HEK293 (cell line): Measurements from ENCODE around the gene DDI1.

Source experiments
- CTCF ChIA-PET: fragments of 350-600 bp; formaldehyde crosslinking; extraction: SDS; loops from one replicate; lab custom pipeline; 2021; ENCODE audit warnings: antibody characterized with exemption; lab: Yijun Ruan, JAX
- POLR2A ChIA-PET: fragments of 300-600 bp; formaldehyde crosslinking; extraction: SDS; loops from one replicate; lab custom pipeline; 2020; ENCODE audit warnings: antibody characterized with exemption, inconsistent platforms; lab: Yijun Ruan, JAX
- H3K27ac ChIP-seq: fragments of 200-500 bp; sonication (Bioruptor generic); 2 replicates; pipeline ENCODE4 v1.5.1; 2014; ENCODE audit warnings: low read depth, low read length, control low read depth, inconsistent platforms; ENCODE audit errors: extremely low read depth
- H3K36me3 ChIP-seq, 2 experiments: fragments of 200-500 bp in 1 of 2; sonication (Bioruptor generic) in 1 of 2; 1 replicate in 1 of 2; 2 replicates in 1 of 2; pipeline ENCODE4 v1.5.1; 2014 to 2017; ENCODE audit warnings: inconsistent platforms in 2 of 2, low read length in 2 of 2; ENCODE audit not compliant: control insufficient read depth in 2 of 2, insufficient read depth in 1 of 2
- H3K4me1 ChIP-seq: fragments of 200-500 bp; sonication (Bioruptor generic); 2 replicates; pipeline ENCODE4 v1.5.1; 2014; ENCODE audit warnings: mild to moderate bottlenecking, low read length, inconsistent platforms; ENCODE audit not compliant: control insufficient read depth, insufficient read depth
- H3K4me3 ChIP-seq: 2 replicates; pipeline ENCODE4 v1.5.1; 2011; ENCODE audit warnings: low read depth, mild to moderate bottlenecking, control low read depth, low read length, moderate library complexity
- H3K9me3 ChIP-seq: fragments of 200-500 bp; sonication (Bioruptor generic); 2 replicates; pipeline ENCODE4 v1.5.1; 2014; ENCODE audit warnings: low read depth, low read length, inconsistent platforms; ENCODE audit not compliant: control insufficient read depth, insufficient read depth
- ATF2 ChIP-seq: fragments of 450-650 bp; formaldehyde crosslinking; IDR thresholded peaks from 2 replicates; pipeline ENCODE4 v1.5.1; 2016; ENCODE audit warnings: missing biosample characterization, missing genetic modification characterization, low read depth
- GLI4 ChIP-seq: fragments of 450-650 bp; formaldehyde crosslinking; IDR thresholded peaks from 2 replicates; pipeline ENCODE4 v1.5.1; 2016; ENCODE audit warnings: missing biosample characterization, missing genetic modification characterization
- HIC1 ChIP-seq: fragments of 450-650 bp; formaldehyde crosslinking; IDR thresholded peaks from 2 replicates; pipeline ENCODE4 v1.5.1; 2016; ENCODE audit warnings: missing biosample characterization, missing genetic modification characterization
- HOXA7 ChIP-seq: sonication (generic); formaldehyde crosslinking; IDR thresholded peaks from 2 replicates; pipeline ENCODE4 v1.8.1; 2022; ENCODE audit warnings: missing genetic modification reagents, borderline replicate concordance
- OVOL3 ChIP-seq: fragments of 450-650 bp; formaldehyde crosslinking; IDR thresholded peaks from 2 replicates; pipeline ENCODE4 v1.5.1; 2016; ENCODE audit warnings: missing biosample characterization, missing genetic modification characterization
- SCRT2 ChIP-seq: fragments of 450-650 bp; formaldehyde crosslinking; IDR thresholded peaks from 2 replicates; pipeline ENCODE4 v1.5.1; 2016; ENCODE audit warnings: missing biosample characterization, missing genetic modification characterization
- SP7 ChIP-seq: fragments of 450-650 bp; formaldehyde crosslinking; IDR thresholded peaks from 2 replicates; pipeline ENCODE4 v1.5.1; 2016; ENCODE audit warnings: missing biosample characterization, missing genetic modification characterization
- YY2 ChIP-seq: fragments of 450-650 bp; formaldehyde crosslinking; IDR thresholded peaks from 2 replicates; pipeline ENCODE4 v1.5.1; 2016; ENCODE audit warnings: missing biosample characterization, missing genetic modification characterization
- ZBTB11 ChIP-seq: fragments of 450-650 bp; formaldehyde crosslinking; conservative IDR thresholded peaks from 2 replicates; pipeline ENCODE4 v1.5.1; 2016; ENCODE audit warnings: low read depth, missing biosample characterization, missing genetic modification characterization
- ZBTB17 ChIP-seq: fragments of 450-650 bp; formaldehyde crosslinking; IDR thresholded peaks from 2 replicates; pipeline ENCODE4 v1.5.1; 2016; ENCODE audit warnings: missing biosample characterization, missing genetic modification characterization
- ZBTB49 ChIP-seq: fragments of 450-650 bp; formaldehyde crosslinking; IDR thresholded peaks from 2 replicates; pipeline ENCODE4 v1.5.1; 2016; ENCODE audit warnings: missing biosample characterization, missing genetic modification characterization, low read depth
- ZFP69B ChIP-seq: fragments of 450-650 bp; formaldehyde crosslinking; IDR thresholded peaks from 2 replicates; pipeline ENCODE4 v1.5.1; 2016; ENCODE audit warnings: missing biosample characterization, missing genetic modification characterization
- ZNF140 ChIP-seq: fragments of 450-650 bp; formaldehyde crosslinking; IDR thresholded peaks from 2 replicates; pipeline ENCODE4 v1.5.1; 2016; ENCODE audit warnings: missing biosample characterization, missing genetic modification characterization
- ZNF169 ChIP-seq: fragments of 450-650 bp; formaldehyde crosslinking; IDR thresholded peaks from 2 replicates; pipeline ENCODE4 v1.5.1; 2016; ENCODE audit warnings: missing biosample characterization, missing genetic modification characterization
- ZNF2 ChIP-seq: fragments of 450-650 bp; formaldehyde crosslinking; IDR thresholded peaks from 2 replicates; pipeline ENCODE4 v1.5.1; 2016; ENCODE audit warnings: missing biosample characterization, missing genetic modification characterization
- ZNF214 ChIP-seq: fragments of 450-650 bp; formaldehyde crosslinking; IDR thresholded peaks from 2 replicates; pipeline ENCODE4 v1.5.1; 2017; ENCODE audit warnings: missing biosample characterization, mild to moderate bottlenecking, missing genetic modification characterization, borderline replicate concordance
- ZNF221 ChIP-seq: fragments of 450-650 bp; formaldehyde crosslinking; IDR thresholded peaks from 2 replicates; pipeline ENCODE4 v1.5.1; 2017; ENCODE audit warnings: missing biosample characterization, missing genetic modification characterization, borderline replicate concordance
- ZNF23 ChIP-seq: fragments of 450-650 bp; formaldehyde crosslinking; IDR thresholded peaks from 2 replicates; pipeline ENCODE4 v1.5.1; 2016; ENCODE audit warnings: missing biosample characterization, missing genetic modification characterization, borderline replicate concordance
- ZNF311 ChIP-seq: fragments of 450-650 bp; formaldehyde crosslinking; IDR thresholded peaks from 2 replicates; pipeline ENCODE4 v1.5.1; 2017; ENCODE audit warnings: missing biosample characterization, missing genetic modification characterization, borderline replicate concordance
- ZNF366 ChIP-seq: fragments of 450-650 bp; formaldehyde crosslinking; conservative IDR thresholded peaks from 2 replicates; pipeline ENCODE4 v1.5.1; 2016; ENCODE audit warnings: missing biosample characterization, missing genetic modification characterization
- ZNF423 ChIP-seq: fragments of 450-650 bp; formaldehyde crosslinking; IDR thresholded peaks from 2 replicates; pipeline ENCODE4 v1.5.1; 2016; ENCODE audit warnings: missing biosample characterization, missing genetic modification characterization
- ZNF510 ChIP-seq: fragments of 450-650 bp; formaldehyde crosslinking; IDR thresholded peaks from 2 replicates; pipeline ENCODE4 v1.5.1; 2018; ENCODE audit warnings: mild to moderate bottlenecking, missing genetic modification characterization, missing biosample characterization; ENCODE audit not compliant: insufficient replicate concordance
- ZNF549 ChIP-seq: fragments of 450-650 bp; IDR thresholded peaks from 2 replicates; pipeline ENCODE4 v1.5.1; 2018; ENCODE audit warnings: missing biosample characterization, missing genetic modification characterization, mild to moderate bottlenecking, inconsistent platforms, moderate library complexity
- ZNF596 ChIP-seq: fragments of 450-650 bp; IDR thresholded peaks from 2 replicates; pipeline ENCODE4 v1.5.0; 2018; ENCODE audit warnings: missing biosample characterization, mild to moderate bottlenecking, missing genetic modification characterization, moderate library complexity
- ZNF670 ChIP-seq: fragments of 450-650 bp; formaldehyde crosslinking; IDR thresholded peaks from 2 replicates; pipeline ENCODE4 v1.5.1; 2016; ENCODE audit warnings: missing biosample characterization, missing genetic modification characterization, low read depth
- ZNF701 ChIP-seq: fragments of 450-650 bp; formaldehyde crosslinking; IDR thresholded peaks from 2 replicates; pipeline ENCODE4 v1.5.1; 2016; ENCODE audit warnings: missing biosample characterization, missing genetic modification characterization
- ZNF776 ChIP-seq: fragments of 450-650 bp; formaldehyde crosslinking; IDR thresholded peaks from 2 replicates; pipeline ENCODE4 v1.5.0; 2017; ENCODE audit warnings: missing biosample characterization, missing genetic modification characterization, borderline replicate concordance
- ZNF777 ChIP-seq: fragments of 450-650 bp; formaldehyde crosslinking; IDR thresholded peaks from 2 replicates; pipeline ENCODE4 v1.5.1; 2017; ENCODE audit warnings: missing biosample characterization, missing genetic modification characterization, borderline replicate concordance
- ZNF785 ChIP-seq: fragments of 450-650 bp; formaldehyde crosslinking; IDR thresholded peaks from 2 replicates; pipeline ENCODE4 v1.5.1; 2016; ENCODE audit warnings: missing biosample characterization, missing genetic modification characterization
- ZSCAN30 ChIP-seq: fragments of 450-650 bp; IDR thresholded peaks from 2 replicates; pipeline ENCODE4 v1.5.1; 2018; ENCODE audit warnings: missing biosample characterization, mild to moderate bottlenecking, missing genetic modification characterization, moderate library complexity

The DDI1 gene

GRCh38 chr11:104033561-104033960, 2.9 kb upstream of the DDI1 start:
- no peak for TF ChIP-seq SCRT2 (tag by site-specific recombination)
- TF ChIP-seq HIC1 (tag by site-specific recombination), result no peak
- TF ChIP-seq ZNF785 (tag by site-specific recombination), result no peak
- TF ChIP-seq ZNF169 (tag by site-specific recombination), result no peak
- no peak for TF ChIP-seq ZBTB49 (tag by site-specific recombination)
- TF ChIP-seq ZNF214 (tag by site-specific recombination), result no peak
- no peak for TF ChIP-seq GLI4 (tag by site-specific recombination)
- TF ChIP-seq ZFP69B (tag by site-specific recombination), result no peak
- no peak for TF ChIP-seq ZNF510 (tag by site-specific recombination)
- no peak for TF ChIP-seq OVOL3 (tag by site-specific recombination)
- TF ChIP-seq ZNF701 (tag by site-specific recombination), result no peak
- no peak for TF ChIP-seq ZNF549
- no peak for TF ChIP-seq ZNF596
- no peak for TF ChIP-seq ZNF2 (tag by site-specific recombination)
- no peak for TF ChIP-seq ZBTB11 (tag by site-specific recombination)
- no peak for TF ChIP-seq SP7 (tag by site-specific recombination)
- TF ChIP-seq ZNF311, result no peak
- TF ChIP-seq ZNF23 (tag by site-specific recombination), result no peak
- no peak for TF ChIP-seq ZNF423
- TF ChIP-seq ZSCAN30, result no peak
- Histone ChIP-seq H3K4me1 (no peaks in the 10 kb centered on the region), H3K27ac (no peak overlapping the region), H3K36me3 (no peaks in the 10 kb centered on the region), H3K4me3 (no peak overlapping the region), H3K9me3 (no peaks in the 10 kb centered on the region)
- CTCF ChIA-PET, result no interaction called here
- POLR2A ChIA-PET, result no interaction called here

GRCh38 chr11:104036995-104037394, 555 bp downstream of the DDI1 start:
- Histone ChIP-seq H3K4me1 (no peaks in the 10 kb centered on the region), H3K27ac (no peak overlapping the region), H3K36me3 (no peaks in the 10 kb centered on the region), H3K4me3 (no peak overlapping the region), H3K9me3 (no peaks in the 10 kb centered on the region)
- ChIA-PET POLR2A (no interaction called here), CTCF (no interaction called here)
- TF ChIP-seq YY2, result no peak
- no peak for TF ChIP-seq HOXA7 (CRISPR knock-in tag)
- TF ChIP-seq ZNF221, result no peak
- TF ChIP-seq ZNF777, result no peak
- no peak for TF ChIP-seq ZNF776 (tag by site-specific recombination)
- no peak for TF ChIP-seq ZNF140 (tag by site-specific recombination)
- TF ChIP-seq ZNF670 (tag by site-specific recombination), result no peak
- TF ChIP-seq ATF2 (tag by site-specific recombination), result no peak
- TF ChIP-seq ZNF423, result no peak
- TF ChIP-seq ZNF366 (tag by site-specific recombination), result no peak
- TF ChIP-seq ZBTB17 (tag by site-specific recombination), result no peak
